GM12878 (cell line): ENCODE measurements around the gene CDC34. TPM values are rescaled to one million over a fixed set of nuclear protein-coding genes. Genes with fewer than 3 reads are reported as not detected.

ENCODE experiments used
- ATAC-seq: fragments of 200-7000 bp; cut with Tn5 transposase; 3 replicates; pipeline ENCODE4 v1.9.1; 2020; ENCODE audit warnings: mild to moderate bottlenecking, moderate library complexity
- BruUV-seq: library from RNA; stranded (reverse); fragments of 400-500 nt; replicated peaks from 2 replicates; lab custom pipeline; 2021; lab: Mats Ljungman, UMichigan
- CTCF ChIA-PET: fragments of 300-600 bp; sonication (Branson Sonifier 250); formaldehyde crosslinking; extraction: SDS; loops from one replicate; lab custom pipeline; 2021; ENCODE audit warnings: inconsistent platforms; lab: Yijun Ruan, JAX
- POLR2A ChIA-PET: fragments of 350-600 bp; formaldehyde crosslinking; extraction: SDS; loops from one replicate; lab custom pipeline; 2021; ENCODE audit warnings: inconsistent platforms; lab: Charles Lee
- RAD21 ChIA-PET: fragments of 300-600 bp; sonication (Branson Sonifier 250); formaldehyde crosslinking; loops from one replicate; lab custom pipeline; 2023; ENCODE audit warnings: antibody characterized with exemption; ENCODE audit not compliant: unreplicated experiment; lab: Charles Lee
- SMC1A ChIA-PET: fragments of 300-600 bp; sonication (Branson Sonifier 250); formaldehyde crosslinking; loops from one replicate; lab custom pipeline; 2023; ENCODE audit not compliant: unreplicated experiment, uncharacterized antibody; lab: Charles Lee
- DNase-seq: peaks from one replicate; pipeline ENCODE4 v3.0.0-alpha.2; 2011; ENCODE audit warnings: low read depth, low spot score
- FAIRE-seq: peaks from 3 replicates; lab custom pipeline; 2011; peaks lifted over from hg19 to GRCh38; lab: Jason Lieb, UNC
- H2AFZ ChIP-seq: 2 replicates; pipeline ENCODE4 v1.6.0; 2011; ENCODE audit warnings: low read depth, low read length, control low read depth; ENCODE audit not compliant: control insufficient read depth
- H3K27ac ChIP-seq: 2 replicates; pipeline ENCODE4 v1.5.1; 2011; ENCODE audit warnings: control low read depth; ENCODE audit not compliant: control insufficient read depth, insufficient read depth
- H3K27me3 ChIP-seq, 2 experiments: replicated peaks in 1 of 2; 2 replicates each; pipeline versions ENCODE4 v1.6.0 to v1.6.1; 2011; ENCODE audit warnings: low read length in 1 of 2; ENCODE audit not compliant: control insufficient read depth in 2 of 2, insufficient read depth in 2 of 2
- H3K36me3 ChIP-seq, 2 experiments: 2 replicates each; pipeline ENCODE4 v1.5.1; 2011; ENCODE audit warnings: low read length in 1 of 2; ENCODE audit not compliant: control insufficient read depth in 2 of 2, insufficient read depth in 2 of 2
- H3K4me1 ChIP-seq: 2 replicates; pipeline ENCODE4 v1.6.1; 2011; ENCODE audit warnings: mild to moderate bottlenecking, low read length, moderate library complexity, mixed read lengths; ENCODE audit not compliant: control insufficient read depth, insufficient read depth
- H3K4me2 ChIP-seq: 2 replicates; pipeline ENCODE4 v1.6.0; 2011; ENCODE audit warnings: control low read depth; ENCODE audit not compliant: control insufficient read depth, insufficient read depth
- H3K4me3 ChIP-seq: fragments of 200-600 bp; sonication (generic); 2 replicates; pipeline ENCODE4 v1.5.1; 2016
- H3K79me2 ChIP-seq: 2 replicates; pipeline ENCODE4 v1.6.0; 2011; ENCODE audit warnings: low read length; ENCODE audit not compliant: control insufficient read depth, insufficient read depth
- H3K9ac ChIP-seq: 2 replicates; pipeline ENCODE4 v1.8.0; 2011; ENCODE audit warnings: low read length, control low read depth, mixed read lengths; ENCODE audit not compliant: control insufficient read depth, insufficient read depth
- H3K9me3 ChIP-seq: replicated peaks from 3 replicates; pipeline ENCODE4 v1.5.1; 2011; ENCODE audit warnings: mild to moderate bottlenecking, low read length; ENCODE audit not compliant: control insufficient read depth, insufficient read depth
- H4K20me1 ChIP-seq: 2 replicates; pipeline ENCODE4 v1.6.0; 2011; ENCODE audit not compliant: control insufficient read depth, insufficient read depth
- CEBPB ChIP-seq, 2 experiments: fragments of 150-350 bp in 1 of 2; IDR thresholded peaks; 2 replicates each; pipeline ENCODE4 v1.6.1; 2012 to 2014; ENCODE audit warnings: low read depth in 2 of 2, low read length in 2 of 2, borderline replicate concordance in 1 of 2, inconsistent platforms in 1 of 2
- GATAD2B ChIP-seq: fragments of 450-650 bp; conservative IDR thresholded peaks from 2 replicates; pipeline ENCODE4 v1.6.1; 2017; ENCODE audit warnings: low read depth, mild to moderate bottlenecking, moderate library complexity
- MLLT1 ChIP-seq: fragments of 450-650 bp; IDR thresholded peaks from 2 replicates; pipeline ENCODE4 v1.6.1; 2016; ENCODE audit warnings: mild to moderate bottlenecking
- WGBS: methylation state at CpG from one replicate; pipeline ENCODE4 v1.1.6; 2016; ENCODE audit warnings: low lambda C conversion rate; ENCODE audit not compliant: insufficient replicate concordance, insufficient coverage; ENCODE audit errors: missing lambda C conversion rate; 5-methylcytosine and 5-hydroxymethylcytosine counted together
- in situ Hi-C: fragments of 300-500 bp; cut with MboI; formaldehyde crosslinking; loops from 9 replicates; pipeline ENCODE4 v1.14.3; 2018; ENCODE audit warnings: mixed read lengths
- intact Hi-C: fragments of 100-400 bp; cut with micrococcal nuclease; formaldehyde crosslinking; loops from one replicate; pipeline ENCODE4 v1.14.2; 2022; ENCODE audit not compliant: unreplicated experiment
- polyA plus RNA-seq, 11 experiments: library from polyadenylated mRNA; depleted of rRNA in 4 of 11; unstranded in 6 of 11; stranded (reverse) in 5 of 11; fragments of >200 nt; fragmentation: Nextera tagmentation in 4 of 11; fragmentation: Illumina TruSeq in 1 of 11; extraction: Ambion mirVana in 4 of 11; extraction: Trizol in 1 of 11; gene quantifications; 1 replicate in 1 of 11; 2 replicates in 10 of 11; pipeline versions ENCODE4 v1.2.1 to v1.2.3, GENCODE V29; 2011 to 2016; ENCODE audit warnings: inconsistent platforms in 2 of 11, missing spikeins in 2 of 11, low read depth in 1 of 11
- total RNA-seq, 4 experiments: library from RNA; depleted of rRNA in 3 of 4; stranded (reverse); fragments of >200 nt in 3 of 4; fragmentation: Illumina TruSeq in 1 of 4; extraction: Trizol in 1 of 4; gene quantifications; 2 replicates each; pipeline versions ENCODE4 v1.2.1 to v1.2.3, GENCODE V29; 2013 to 2021

Gene CDC34
- total and polyA plus RNA-seq, 10 of the 15 experiments (the other 5 are each of a cell fraction or from before 2014, with no cell fraction given): 0.31 to 48.9 (median 28.5) TPM

GRCh38 chr19:536031-536880 lies 4.7 kb downstream of the CDC34 start:
- Histone ChIP-seq H3K4me2 (no peak overlapping the region), H3K4me1 (peaks cover 8% of the 10 kb centered on the region), H3K4me3 (no peak overlapping the region), H3K36me3 (peaks cover 0 to 5% of the 10 kb centered on the region in 2 experiments; a peak in 3 of 4 replicates), H3K9me3 (no peaks in the 10 kb centered on the region), H3K79me2 (peaks cover 27% of the 10 kb centered on the region), H4K20me1 (no peaks in the 10 kb centered on the region; the same call in 1 of the 2 replicates), H3K27ac (no peak overlapping the region), H3K27me3 (no peaks in the 10 kb centered on the region), H3K9ac (no peak overlapping the region), H2AFZ (no peak overlapping the region)
- SMC1A ChIA-PET: no interaction called here
- ATAC-seq (no peak), DNase-seq (no peak), FAIRE-seq (no peak)
- in situ Hi-C loops: no loop called here
- CTCF ChIA-PET: no interaction called here
- 94% methylated on average over 38 of the region's 55 CpGs for WGBS
- BruUV-seq: no TSS peak
- POLR2A ChIA-PET: no interaction called here
- TF ChIP-seq CEBPB (IDR thresholded peaks at IDR 0.05; ENCODE audit: borderline replicate concordance in 1 of 2, low read depth in 2 of 2, low read length in 2 of 2) (no peak), MLLT1 (no peak), GATAD2B (no peak)
- intact Hi-C loops: no loop called here
- RAD21 ChIA-PET: no interaction called here
